Measurements from ENCODE around the gene S100A5. TPM values are rescaled to one million over a fixed set of nuclear protein-coding genes. Genes with fewer than 3 reads are reported as not detected.

S100A5 gene
- polyA plus RNA-seq, 2 of the 4 experiments (the other 2 are of a cell fraction), result 0.45 to 0.68 TPM

GRCh38 chr1:153536012-153536670 is 4.6 kb downstream of the S100A5 start (continued):
- TF ChIP-seq CTCF (IDR thresholded peaks at IDR 0.05), result no peak
- TF ChIP-seq BHLHE40 (IDR thresholded peaks at IDR 0.05; ENCODE audit: low read depth, low read length), result peak; percentile 56
- no peak for TF ChIP-seq RFX5 (IDR thresholded peaks at IDR 0.05)
- TF ChIP-seq USF2 (IDR thresholded peaks at IDR 0.05), result peak; percentile 91
- no peak for TF ChIP-seq PHF8 (IDR thresholded peaks at IDR 0.05; ENCODE audit: borderline replicate concordance, low read depth)
- peak in 1 of 2 experiments; percentile 9; a peak in 2 of 5 replicates for TF ChIP-seq RAD21 (conservative IDR thresholded peaks at IDR 0.05 in 1 of 2, IDR thresholded peaks at IDR 0.05 in 1 of 2)
- no peak for TF ChIP-seq HMGXB4 (CRISPR knock-in tag; IDR thresholded peaks at IDR 0.05; ENCODE audit: borderline replicate concordance)
- TF ChIP-seq RARB (CRISPR knock-in tag; IDR thresholded peaks at IDR 0.05), result no peak
- no peak for TF ChIP-seq ELK1 (IDR thresholded peaks at IDR 0.05; ENCODE audit: low read depth, low read length)

- FAIRE-seq (no peak), ATAC-seq (peak; percentile 37 to 51), DNase-seq (ENCODE audit: low read depth in 1 of 2, low spot score in 1 of 2) (peak; percentile 65 to 74)
- Histone ChIP-seq H3K4me3 (peak within 1 kb of the TSS; percentile 68), H3K27ac (peak within 1 kb of the TSS; percentile 98 to 100), H3K4me2 (peak within 1 kb of the TSS; percentile 97), H3K9me3 (no peaks in the 10 kb centered on the region), H3K4me1 (peaks cover 38% of the 10 kb centered on the region)
- CTCF ChIA-PET, result interaction anchor here (0.6 to 18.2 kb wide), 16 partner anchors 10 to 361 kb away, joined by 3 to 471 read pairs (median 18); partner anchors contain the start of genes PGLYRP4, S100A1, S100A13 and S100A2
- 0% methylated on average over 8 of the region's 18 CpGs for WGBS (ENCODE audit: missing lambda C conversion rate)
- POLR2A ChIA-PET, result interaction anchor here (0.6 to 7.0 kb wide), 14 partner anchors 11 to 455 kb away, joined by 3 to 114 read pairs (median 8); partner anchors contain the start of genes CHTOP, RPS27, S100A13 and S100A16
- no peak for TF ChIP-seq CTCF (IDR thresholded peaks at IDR 0.05)
- no peak for TF ChIP-seq MAFK (IDR thresholded peaks at IDR 0.05; ENCODE audit: partially characterized antibody)
- TF ChIP-seq RCOR1 (IDR thresholded peaks at IDR 0.05; ENCODE audit: low read depth, low read length), result no peak
- TF ChIP-seq MYC (IDR thresholded peaks at IDR 0.05; ENCODE audit: borderline replicate concordance, low read length), result no peak
- TF ChIP-seq NR3C1 (IDR thresholded peaks at IDR 0.05), result no peak
- peak; percentile 96; the same call in 2 of the 3 replicates for TF ChIP-seq BCL3 (IDR thresholded peaks at IDR 0.05)
- TF ChIP-seq GATA3 (IDR thresholded peaks at IDR 0.05; ENCODE audit: borderline replicate concordance), result 0 out of 2 replicates have a peak, but pooled peaks have one; percentile 31
- TF ChIP-seq RAD21 (conservative IDR thresholded peaks at IDR 0.05 in 1 of 2, IDR thresholded peaks at IDR 0.05 in 1 of 2), result no peak; a peak in 1 of 5 replicates
- TF ChIP-seq PHF8 (IDR thresholded peaks at IDR 0.05; ENCODE audit: borderline replicate concordance, low read depth), result peak; percentile 74; the same call in 1 of the 2 replicates
- peak; percentile 35; the same call in 1 of the 2 replicates for TF ChIP-seq REST (IDR thresholded peaks at IDR 0.05)
- peak; percentile 87 to 98; a peak in 4 of 5 replicates for TF ChIP-seq JUN (IDR thresholded peaks at IDR 0.05)
- 0 out of 2 replicates have a peak, but pooled peaks have one; percentile 62 for TF ChIP-seq HOXA7 (CRISPR knock-in tag; IDR thresholded peaks at IDR 0.05)
Measured at GRCh38 chr1:153535242-153536011, 5.3 kb downstream of the S100A5 start, which contains the start of gene S100A6. S100A6 (minus strand) TSS chr1:153535991; CDS start chr1:153535339, 652 bp downstream.
